DOHH2 (cell line): ENCODE measurements around the gene HHIPL2.
"Not testable (repeated sequence)": the region's sequence is repeated elsewhere in the genome, so short reads cannot be mapped to it uniquely, and the experiment has no call there.

Source experiments
- H3F3A ChIP-seq: fragments of 200-600 bp; sonication (generic), shearing (Covaris generic); 2 replicates; pipeline ENCODE4 v1.6.0; 2016; ENCODE audit warnings: antibody characterized with exemption, mild to moderate bottlenecking; ENCODE audit not compliant: control insufficient read depth, insufficient read depth
- H3K27ac ChIP-seq: fragments of 200-600 bp; sonication (generic); 2 replicates; pipeline ENCODE4 v1.5.1; 2014; ENCODE audit warnings: low read depth, mild to moderate bottlenecking, low read length, moderate library complexity
- H3K27me3 ChIP-seq: fragments of 200-600 bp; sonication (generic); 2 replicates; pipeline ENCODE4 v1.6.1; 2014; ENCODE audit warnings: mild to moderate bottlenecking, low read length, mixed read lengths; ENCODE audit not compliant: control insufficient read depth
- H3K36me3 ChIP-seq: fragments of 200-600 bp; sonication (generic); 2 replicates; pipeline ENCODE4 v1.6.1; 2014; ENCODE audit warnings: mild to moderate bottlenecking, low read length, moderate library complexity, mixed read lengths; ENCODE audit not compliant: control insufficient read depth
- H3K4me1 ChIP-seq: fragments of 200-600 bp; sonication (generic); 2 replicates; pipeline ENCODE4 v1.6.1; 2014; ENCODE audit warnings: mild to moderate bottlenecking, low read length, mixed read lengths; ENCODE audit not compliant: control insufficient read depth
- H3K4me2 ChIP-seq: fragments of 200-600 bp; sonication (generic); 2 replicates; pipeline ENCODE4 v1.6.0; 2014; ENCODE audit warnings: mild to moderate bottlenecking, low read length, moderate library complexity
- H3K4me3 ChIP-seq: fragments of 200-600 bp; sonication (generic); 2 replicates; pipeline ENCODE4 v1.5.1; 2014; ENCODE audit warnings: mild to moderate bottlenecking, low read length, mixed read lengths
- H3K79me2 ChIP-seq: fragments of 200-600 bp; sonication (generic); 2 replicates; pipeline ENCODE4 v1.6.1; 2014; ENCODE audit warnings: mild to moderate bottlenecking, low read length, mixed read lengths; ENCODE audit not compliant: control insufficient read depth
- H3K9me2 ChIP-seq: fragments of 200-600 bp; sonication (generic); replicated peaks from 2 replicates; pipeline ENCODE4 v1.6.1; 2014; ENCODE audit warnings: mild to moderate bottlenecking, low read length, mixed read lengths; ENCODE audit not compliant: control insufficient read depth
- H3K9me3 ChIP-seq: fragments of 200-600 bp; sonication (generic); 2 replicates; pipeline ENCODE4 v1.6.1; 2014; ENCODE audit warnings: antibody characterized with exemption, low read length, mixed read lengths; ENCODE audit not compliant: control insufficient read depth, insufficient read depth
- H4K20me1 ChIP-seq: fragments of 200-600 bp; sonication (generic); 2 replicates; pipeline ENCODE4 v1.6.0; 2014; ENCODE audit warnings: low read depth, mild to moderate bottlenecking, antibody characterized with exemption, low read length, moderate library complexity; ENCODE audit not compliant: control insufficient read depth, insufficient read depth
- EZH2phosphoT487 ChIP-seq: fragments of 200-600 bp; sonication (generic); IDR thresholded peaks from 2 replicates; pipeline ENCODE4 v1.6.1; 2017; ENCODE audit warnings: borderline replicate concordance, mild to moderate bottlenecking, antibody characterized with exemption, low read length, moderate library complexity, mixed read lengths
- TF ChIP-seq, protein P1 (sequence below): fragments of 200-600 bp; sonication (generic); IDR thresholded peaks from one replicate; pipeline ENCODE4 v1.5.1; 2014; ENCODE audit warnings: antibody characterized with exemption, mild to moderate bottlenecking, low read depth, low read length; ENCODE audit not compliant: poor library complexity, severe bottlenecking

The HHIPL2 gene

DNA sequence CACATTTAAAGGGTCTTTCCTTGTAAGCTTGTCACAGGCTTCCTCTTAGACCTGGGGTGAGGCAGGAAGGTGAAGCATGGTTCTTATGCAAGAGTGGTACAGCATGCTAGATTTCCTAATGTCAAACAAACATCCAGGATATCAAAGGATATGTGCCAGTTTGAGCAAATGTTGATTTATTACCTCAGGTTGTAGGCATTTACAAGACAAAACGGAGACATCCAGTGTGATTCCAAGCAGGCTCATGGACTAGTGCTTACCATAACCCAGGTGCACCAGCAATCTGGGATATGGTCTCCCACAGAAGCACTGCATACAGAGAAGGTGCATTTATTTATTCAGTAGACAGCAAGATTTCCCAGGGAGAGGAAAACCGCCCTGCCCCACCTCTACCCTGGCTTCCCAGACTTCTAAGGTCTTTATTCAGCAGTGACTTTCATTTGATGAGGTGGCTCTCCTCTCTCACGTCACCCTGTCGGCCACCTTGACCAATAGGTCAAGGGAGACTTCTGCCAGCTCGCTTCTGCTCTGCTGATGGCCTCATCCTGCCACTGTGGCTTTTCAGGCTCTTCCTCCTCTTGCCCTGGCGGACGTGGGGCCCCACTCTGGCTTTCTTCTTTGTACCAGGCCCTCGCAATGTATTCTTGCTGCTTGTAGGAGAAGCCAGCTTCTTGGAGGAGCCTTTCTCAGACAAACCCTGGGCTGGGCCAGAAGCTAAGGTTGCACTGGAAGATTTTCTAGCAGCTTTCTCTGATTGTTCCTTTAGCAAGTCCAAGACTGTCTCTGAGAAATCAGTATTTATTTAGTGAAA, 25.6 kb downstream of the HHIPL2 start:
- Histone ChIP-seq H3K27ac (no peak overlapping the region), H4K20me1 (no peaks in the 10 kb centered on the region), H3K9me2 (no peaks in the 10 kb centered on the region), H3K4me1 (peaks cover 5% of the 10 kb centered on the region; the same call in 1 of the 2 replicates), H3K9me3 (no peaks in the 10 kb centered on the region), H3K4me2 (no peak overlapping the region), H3K4me3 (no peak overlapping the region), H3F3A (no peaks in the 10 kb centered on the region), H3K36me3 (no peaks in the 10 kb centered on the region), H3K27me3 (no peaks in the 10 kb centered on the region), H3K79me2 (no peaks in the 10 kb centered on the region)
- TF ChIP-seq, protein P1, sequence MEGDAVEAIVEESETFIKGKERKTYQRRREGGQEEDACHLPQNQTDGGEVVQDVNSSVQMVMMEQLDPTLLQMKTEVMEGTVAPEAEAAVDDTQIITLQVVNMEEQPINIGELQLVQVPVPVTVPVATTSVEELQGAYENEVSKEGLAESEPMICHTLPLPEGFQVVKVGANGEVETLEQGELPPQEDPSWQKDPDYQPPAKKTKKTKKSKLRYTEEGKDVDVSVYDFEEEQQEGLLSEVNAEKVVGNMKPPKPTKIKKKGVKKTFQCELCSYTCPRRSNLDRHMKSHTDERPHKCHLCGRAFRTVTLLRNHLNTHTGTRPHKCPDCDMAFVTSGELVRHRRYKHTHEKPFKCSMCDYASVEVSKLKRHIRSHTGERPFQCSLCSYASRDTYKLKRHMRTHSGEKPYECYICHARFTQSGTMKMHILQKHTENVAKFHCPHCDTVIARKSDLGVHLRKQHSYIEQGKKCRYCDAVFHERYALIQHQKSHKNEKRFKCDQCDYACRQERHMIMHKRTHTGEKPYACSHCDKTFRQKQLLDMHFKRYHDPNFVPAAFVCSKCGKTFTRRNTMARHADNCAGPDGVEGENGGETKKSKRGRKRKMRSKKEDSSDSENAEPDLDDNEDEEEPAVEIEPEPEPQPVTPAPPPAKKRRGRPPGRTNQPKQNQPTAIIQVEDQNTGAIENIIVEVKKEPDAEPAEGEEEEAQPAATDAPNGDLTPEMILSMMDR: no peak
- no peak for TF ChIP-seq EZH2phosphoT487

DNA sequence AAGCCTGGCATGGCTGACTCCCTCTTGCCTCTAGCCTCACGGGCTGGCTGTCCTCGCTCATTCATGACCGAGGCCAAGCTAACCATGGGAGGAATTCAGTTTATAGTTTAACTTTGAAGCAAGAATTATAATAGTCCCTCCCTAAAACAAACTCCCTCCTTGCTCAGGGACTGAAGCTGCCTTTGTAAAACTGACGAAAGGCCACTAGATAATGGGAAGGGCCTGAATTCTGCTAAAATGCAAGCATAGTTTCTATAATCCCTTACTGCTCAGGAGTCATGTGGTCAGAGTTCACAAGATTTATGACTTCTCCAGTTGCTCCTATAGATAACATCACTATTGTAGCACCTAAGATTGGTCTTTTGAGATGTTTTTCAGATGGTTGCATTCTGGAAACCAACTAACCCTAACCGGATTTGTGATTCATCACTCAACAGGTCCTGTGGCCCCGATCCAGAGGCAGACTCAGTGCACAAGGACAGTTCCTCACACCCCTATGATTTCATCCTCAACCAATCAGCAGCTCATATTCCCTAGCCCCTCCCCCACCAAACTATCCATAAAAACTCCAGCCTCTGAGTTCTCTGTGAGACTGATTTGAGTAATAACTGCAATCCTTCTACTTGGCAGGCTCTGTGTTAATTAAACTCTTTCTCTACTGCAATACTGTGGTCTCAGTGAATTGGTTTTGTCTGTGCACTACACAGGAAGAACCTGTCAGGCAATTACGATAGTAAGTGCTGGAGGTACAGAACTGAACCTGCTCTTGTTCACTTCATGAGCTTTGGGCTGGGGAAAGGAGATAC, 26.4 kb downstream of the HHIPL2 start:
- no peaks in the 10 kb centered on the region for H3K36me3 ChIP-seq
- H3F3A ChIP-seq: no peaks in the 10 kb centered on the region
- no peak overlapping the region for H3K4me2 ChIP-seq
- peaks cover 5% of the 10 kb centered on the region; the same call in 1 of the 2 replicates for H3K4me1 ChIP-seq
- no peaks in the 10 kb centered on the region for H3K27me3 ChIP-seq
- H3K9me3 ChIP-seq: no peaks in the 10 kb centered on the region
- H3K27ac ChIP-seq: no peak overlapping the region
- H3K9me2 ChIP-seq: no peaks in the 10 kb centered on the region
- no peaks in the 10 kb centered on the region for H4K20me1 ChIP-seq
- no peaks in the 10 kb centered on the region for H3K79me2 ChIP-seq
- TF ChIP-seq EZH2phosphoT487: no peak
- TF ChIP-seq, protein P1: no peak
- no peak overlapping the region for H3K4me3 ChIP-seq

DNA sequence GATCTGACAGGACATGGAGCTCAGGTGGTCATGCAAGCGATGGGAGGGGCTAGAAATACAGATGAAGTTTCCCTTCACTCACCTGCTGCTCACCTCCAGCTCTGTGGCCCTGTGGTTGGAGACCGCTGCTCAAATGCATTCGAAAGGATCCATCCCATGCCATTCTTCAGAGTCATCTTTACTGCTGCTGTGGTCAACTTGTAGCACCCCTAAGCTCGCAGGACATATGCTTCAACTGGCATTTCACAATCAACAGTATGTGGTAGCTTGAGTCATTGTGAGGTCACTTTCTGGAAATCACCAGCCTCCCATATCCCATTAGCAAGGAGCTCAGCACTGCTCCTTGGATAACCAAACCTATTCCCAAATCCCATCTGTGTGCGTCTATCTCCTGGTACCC, 58.4 kb downstream of the HHIPL2 start:
- not testable (repeated sequence) for H3K4me1 ChIP-seq, H3K79me2 ChIP-seq, H4K20me1 ChIP-seq, H3K27me3 ChIP-seq, H3K27ac ChIP-seq, H3K36me3 ChIP-seq, H3K4me2 ChIP-seq, H3K9me2 ChIP-seq, H3F3A ChIP-seq, H3K4me3 ChIP-seq, H3K9me3 ChIP-seq

DNA sequence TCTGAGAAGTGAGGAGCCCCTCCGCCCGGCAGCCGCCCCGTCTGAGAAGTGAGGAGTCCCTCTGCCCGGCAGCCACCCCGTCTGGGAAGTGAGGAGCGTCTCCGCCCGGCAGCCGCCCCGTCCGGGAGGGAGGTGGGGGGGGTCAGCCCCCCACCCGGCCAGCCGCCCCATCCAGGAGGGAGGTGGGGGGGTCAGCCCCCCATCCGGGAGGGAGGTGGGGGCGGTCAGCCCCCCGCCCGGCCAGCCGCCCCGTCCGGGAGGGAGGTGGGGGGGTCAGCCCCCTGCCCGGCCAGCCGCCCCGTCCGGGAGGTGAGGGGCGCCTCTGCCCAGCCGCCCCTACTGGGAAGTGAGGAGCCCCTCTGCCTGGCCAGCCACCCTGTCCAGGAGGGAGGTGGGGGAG, 60.1 kb downstream of the HHIPL2 start:
- not testable (repeated sequence) for H3K79me2 ChIP-seq, H3K9me2 ChIP-seq, H3K27ac ChIP-seq

DNA sequence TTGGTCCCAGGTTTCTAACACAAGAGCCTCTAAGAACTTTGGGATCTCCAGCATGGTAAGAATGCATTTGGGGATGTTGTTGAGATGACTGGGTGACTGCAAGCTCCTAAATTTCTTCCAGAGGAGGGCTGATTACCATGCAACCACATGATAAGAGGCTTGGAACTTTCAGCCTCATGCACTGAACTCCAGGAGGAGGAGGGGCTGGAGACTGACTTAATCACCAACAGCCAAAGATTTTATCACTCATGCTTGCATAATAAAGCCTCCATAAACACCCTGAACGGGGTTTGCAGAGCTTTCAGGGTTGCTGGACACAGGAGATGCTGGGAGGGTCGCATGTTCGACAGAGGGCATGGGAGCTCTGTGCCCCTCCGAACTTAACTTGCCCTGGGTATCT, 63.9 kb downstream of the HHIPL2 start:
- not testable (repeated sequence) for H3K4me2 ChIP-seq, H3K79me2 ChIP-seq, H3K27ac ChIP-seq, H3K9me3 ChIP-seq, H3K27me3 ChIP-seq, H3K4me3 ChIP-seq, H3K4me1 ChIP-seq, H3K36me3 ChIP-seq, H4K20me1 ChIP-seq, H3F3A ChIP-seq, H3K9me2 ChIP-seq

More for the DNA sequence above, 60.1 kb downstream of the HHIPL2 start:
- not testable (repeated sequence) for H3K27me3 ChIP-seq, H3F3A ChIP-seq, H4K20me1 ChIP-seq, H3K36me3 ChIP-seq, H3K4me1 ChIP-seq, H3K4me3 ChIP-seq, H3K4me2 ChIP-seq, H3K9me3 ChIP-seq

DNA sequence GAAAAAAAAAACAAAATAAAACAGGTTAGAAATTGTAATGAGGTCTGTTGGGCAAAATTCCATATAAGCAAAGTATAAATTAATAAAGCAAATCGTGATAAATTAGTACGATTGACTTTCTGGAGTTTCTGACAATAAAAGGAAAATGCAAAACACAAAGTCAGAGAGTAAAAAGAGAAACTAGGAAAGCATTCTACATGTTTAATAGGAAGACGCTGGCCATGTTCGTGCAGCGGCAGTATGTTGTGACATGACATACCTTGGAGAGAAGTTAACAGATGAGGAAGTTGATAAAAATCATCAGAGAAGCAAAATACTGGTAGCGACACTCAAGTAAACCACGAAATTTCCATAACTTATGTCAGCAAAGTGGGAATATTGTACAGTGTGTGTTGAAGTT, 68.3 kb downstream of the HHIPL2 start:
- H3K79me2 ChIP-seq, H3K4me3 ChIP-seq, H3K27me3 ChIP-seq, H3K27ac ChIP-seq, H3K36me3 ChIP-seq, H3K4me1 ChIP-seq, H3K4me2 ChIP-seq, H3K9me2 ChIP-seq, H4K20me1 ChIP-seq, H3F3A ChIP-seq, H3K9me3 ChIP-seq: not testable (repeated sequence)
